Left cardiac atrium (tissue), 4 donors: Measurements from ENCODE around the gene PAN2. TPM values are rescaled to one million over a fixed set of nuclear protein-coding genes. Genes with fewer than 3 reads are reported as not detected.
"Not testable (repeated sequence)": the region's sequence is repeated elsewhere in the genome, so short reads cannot be mapped to it uniquely, and the experiment has no call there.

Experiments
- ATAC-seq, 2 donors: fragments of 200-7000 bp; cut with Tn5 transposase; one replicate each; pipeline ENCODE4 v1.9.1; 2020; ENCODE audit warnings: mild to moderate bottlenecking in 2 of 2, moderate library complexity in 2 of 2
- DNase-seq: peaks from one replicate; pipeline ENCODE4 v3.0.0-alpha.2; 2020
- intact Hi-C, 2 donors: fragments of 100-400 bp; cut with DNase I; formaldehyde crosslinking; loops; one replicate each; pipeline versions ENCODE4 v1.14.1 to v1.15.1; 2022 to 2023
- total RNA-seq, 2 donors: library from RNA; stranded (reverse); fragmentation: NEBNext Ultra II Directional; extraction: Animal tissue kit (Norgen Biotek cat#: 25700); gene quantifications; one replicate each; pipeline ENCODE4 v1.2.1, GENCODE V29; 2021
- donor health status: DM: no; HTN: yes; CAD: no.
- donor health status: DM: no; HTN: yes; CAD: no; lungs with severe emphysema.
- donor health status: DM: yes; HTN: yes; CAD: no.
- donor health status: Dilated cardiomyopathy.

PAN2 gene
- total RNA-seq, 2 donors from 2014 or later, result 38.5 to 39.4 TPM

- ATAC-seq (no peak), DNase-seq (no peak)
- intact Hi-C loops, result no loop called here
These were observed 45.0 kb downstream of the PAN2 start for GRCh38 chr12:56288705-56289387.

DNA sequence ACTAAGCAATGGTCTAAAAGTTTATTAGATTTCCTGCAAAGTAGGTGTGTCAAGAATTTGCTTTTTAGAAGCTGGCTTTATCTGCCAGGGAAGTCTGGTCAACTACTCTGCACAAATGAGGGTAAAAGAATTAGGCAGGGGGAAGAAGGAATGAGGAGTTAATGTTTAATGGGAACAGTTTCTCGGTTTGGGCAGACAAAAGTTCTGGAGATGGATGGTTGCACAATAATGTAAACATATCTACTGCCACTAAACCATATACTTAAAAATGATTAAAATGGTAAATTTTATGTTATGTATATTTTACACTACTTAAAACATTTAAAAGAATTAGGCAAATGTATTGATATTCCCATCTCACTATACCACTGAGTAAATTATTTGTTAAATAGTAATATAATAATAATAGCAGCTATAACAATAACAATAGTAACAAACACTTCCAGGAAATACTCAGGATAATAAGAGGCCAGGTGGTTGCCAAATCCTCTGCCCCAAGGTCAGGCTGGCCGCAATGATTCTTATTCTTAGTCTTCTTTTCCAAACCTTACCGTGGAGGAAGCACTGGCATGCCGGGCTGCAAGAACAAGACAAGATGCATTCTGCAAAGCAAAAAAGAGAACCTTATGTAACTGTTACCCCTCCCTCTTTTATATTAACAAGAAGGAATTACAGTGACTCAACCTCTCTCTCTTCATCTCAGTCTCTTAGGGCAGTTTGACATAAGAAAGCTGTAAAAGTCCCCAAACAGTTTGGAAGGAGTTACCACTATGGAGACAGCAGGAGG is 47.6 kb downstream of the PAN2 start:
- no peak for DNase-seq
- intact Hi-C loops, result no loop called here
- no peak for ATAC-seq

- intact Hi-C loops, ATAC-seq, DNase-seq: not testable (repeated sequence)
These were observed 49.5 kb downstream of the PAN2 start for GRCh38 chr12:56284263-56284662.

DNA sequence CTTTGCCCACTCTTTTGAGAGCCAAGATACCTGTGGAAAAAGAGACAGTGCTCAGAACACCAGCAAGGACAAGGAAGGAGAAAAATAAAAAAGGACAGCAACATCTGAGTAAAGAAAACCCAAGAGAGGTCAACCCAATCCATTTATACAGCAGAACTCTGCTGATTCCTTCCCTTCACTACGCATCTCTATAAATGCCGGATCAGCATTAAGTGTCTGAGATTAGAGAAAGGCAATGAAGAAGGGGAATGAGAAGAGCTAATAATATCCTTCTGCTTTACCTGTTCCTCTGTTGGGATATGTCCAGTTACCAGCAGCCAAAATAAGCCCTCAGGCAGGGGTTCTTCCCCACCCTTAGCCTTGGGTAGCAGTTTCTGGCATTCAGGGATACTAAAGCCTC is 51.2 kb downstream of the PAN2 start:
- intact Hi-C loops, result no loop called here
- no peak for ATAC-seq
- no peak for DNase-seq

DNA sequence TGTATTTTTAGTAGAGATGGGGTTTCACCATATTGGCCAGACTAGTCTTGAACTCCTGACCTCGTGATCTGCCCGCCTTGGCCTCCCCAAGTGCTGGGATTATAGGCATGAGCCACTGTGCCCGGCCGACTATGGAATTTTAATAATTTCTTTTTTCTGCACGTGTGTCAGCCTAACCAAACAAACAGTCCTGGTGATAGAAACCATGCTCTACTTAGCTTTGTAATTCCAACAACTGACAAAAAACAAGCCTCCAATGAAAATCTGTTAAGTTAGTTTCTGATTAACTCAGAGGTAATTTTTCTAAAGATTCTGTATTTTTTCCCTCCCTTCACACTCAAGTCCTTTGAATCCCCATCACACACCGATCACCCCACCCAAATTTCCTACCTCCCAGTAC is 51.8 kb downstream of the PAN2 start:
- ATAC-seq (no peak), DNase-seq (no peak)
- intact Hi-C loops, result no loop called here

- intact Hi-C loops, result no loop called here
- DNase-seq, result no peak
- ATAC-seq, result no peak
These were observed 53.0 kb downstream of the PAN2 start for GRCh38 chr12:56280849-56281248.

DNA sequence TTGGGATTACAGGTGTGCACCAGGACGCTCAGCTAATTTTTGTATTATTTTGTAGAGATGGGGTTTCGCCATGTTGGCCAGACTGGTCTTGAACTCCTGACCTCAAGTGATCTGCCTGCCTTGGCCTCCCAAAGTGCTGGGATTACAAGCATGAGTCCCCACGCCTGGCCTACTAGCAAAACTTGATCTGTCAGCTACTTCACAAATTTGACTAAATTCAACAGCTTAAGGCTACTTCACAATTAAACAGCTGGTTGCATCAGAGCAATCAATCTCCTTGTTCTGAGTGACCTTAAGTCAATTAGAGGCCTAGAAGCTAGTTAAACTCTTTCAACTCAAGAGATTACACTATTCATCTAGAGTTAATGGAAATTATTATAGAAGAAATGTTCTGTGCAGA is 54.9 kb downstream of the PAN2 start:
- intact Hi-C loops, result no loop called here
- no peak for DNase-seq

GRCh38 chr12:56274299-56274698 is 59.5 kb downstream of the PAN2 start:
- DNase-seq (no peak), ATAC-seq (no peak)
- intact Hi-C loops, result no loop called here

More for the DNA sequence above, 54.9 kb downstream of the PAN2 start:
- ATAC-seq, result no peak

GRCh38 chr12:56272468-56272867 is 61.3 kb downstream of the PAN2 start:
- intact Hi-C loops, ATAC-seq, DNase-seq: not testable (repeated sequence)

- no peak for DNase-seq
- intact Hi-C loops, result no loop called here
- ATAC-seq, result peak; percentile 11 to 14
These were observed 62.8 kb downstream of the PAN2 start for GRCh38 chr12:56271031-56271430.

DNA sequence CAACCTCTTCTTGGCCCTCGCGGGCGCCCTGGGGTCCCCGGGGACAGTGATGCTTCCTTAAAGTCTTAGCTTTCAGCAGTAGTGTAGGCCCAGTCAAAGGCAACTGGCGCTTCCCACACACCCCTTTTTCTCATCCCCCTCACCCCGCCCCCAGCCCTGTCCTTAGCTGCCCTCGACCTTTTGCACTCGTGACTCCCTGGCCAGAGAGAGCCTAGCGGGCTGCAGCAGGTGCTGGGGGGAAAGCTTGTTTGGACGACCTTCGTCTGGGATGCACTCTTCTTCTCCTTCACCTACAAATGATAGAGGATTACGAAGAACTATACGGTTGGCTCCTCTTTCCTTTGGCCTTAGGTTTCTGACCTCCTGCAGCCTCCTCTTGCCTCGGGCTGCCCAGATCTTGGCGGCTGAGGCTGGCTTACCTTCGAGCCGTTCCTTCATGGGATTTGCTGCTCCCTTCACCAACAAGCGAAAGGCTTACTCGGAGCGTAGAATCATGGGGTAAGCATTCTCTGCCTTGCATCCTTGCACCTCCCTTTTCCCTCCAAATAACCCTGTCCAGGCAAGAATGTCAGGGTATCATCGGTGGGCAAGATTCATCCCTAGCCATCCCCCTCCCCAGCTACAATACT is 66.2 kb downstream of the PAN2 start:
- ATAC-seq (peak; percentile 19 to 25), DNase-seq (no peak)
- intact Hi-C loops, result no loop called here

GRCh38 chr12:56266693-56267442 is 66.9 kb downstream of the PAN2 start, which contains the start of gene COQ10A:
COQ10A (plus strand) TSS chr12:56266942; CDS start chr12:56267119, 177 bp downstream.
- DNase-seq (peak; percentile 92), ATAC-seq (peak; percentile 96 to 97)
- intact Hi-C loops, result no loop called here

Other genes starting within 250 kb of the PAN2 start
- gene PA2G4, start 229.4 kb downstream of the PAN2 start, total RNA-seq, result 10 to 100 TPM; 60.4 to 83.9 TPM
- 1,000 to 10,000 TPM; 2,192 to 2,337 TPM for gene RPL41, start 217.4 kb downstream of the PAN2 start, total RNA-seq
- gene ZC3H10, start 215.7 kb downstream of the PAN2 start, total RNA-seq, result 1 to 10 TPM; 6.6 to 7.6 TPM
- gene ESYT1, start 205.7 kb downstream of the PAN2 start, total RNA-seq, result 10 to 100 TPM; 54.1 to 63.9 TPM
- 10 to 100 TPM; 40.5 to 42.5 TPM for gene MYL6B, start 181.4 kb downstream of the PAN2 start, total RNA-seq
- 1,000 to 10,000 TPM; 1,071 to 1,319 TPM for gene MYL6, start 175.6 kb downstream of the PAN2 start, total RNA-seq
- 10 to 100 TPM; 65.2 to 68.5 TPM for gene SMARCC2, start 144.5 kb downstream of the PAN2 start, total RNA-seq
- gene RNF41, start 112.1 kb downstream of the PAN2 start, total RNA-seq, result 10 to 100 TPM; 42.8 to 49.4 TPM
- 10 to 100 TPM; 19.4 to 21.7 TPM for gene NABP2, start 109.7 kb downstream of the PAN2 start, total RNA-seq
- not detected for gene SLC39A5, start 103.9 kb downstream of the PAN2 start, total RNA-seq
- gene ANKRD52, start 75.6 kb downstream of the PAN2 start, total RNA-seq, result 10 to 100 TPM; 20.3 to 24.1 TPM
- gene COQ10A, start 67.1 kb downstream of the PAN2 start, total RNA-seq, result 10 to 100 TPM; 76.2 to 98.3 TPM
- 100 to 1,000 TPM; 526 to 581 TPM for gene CS, start 33.7 kb downstream of the PAN2 start, total RNA-seq
- 10 to 100 TPM; 54.1 to 60.7 TPM for gene CNPY2, start 18.0 kb downstream of the PAN2 start, total RNA-seq
- gene IL23A, start 4.9 kb upstream of the PAN2 start, total RNA-seq, result not detected
- 10 to 100 TPM; 52.2 to 68.1 TPM for gene STAT2, start 26.1 kb upstream of the PAN2 start, total RNA-seq
- gene APOF, start 28.9 kb upstream of the PAN2 start, total RNA-seq, result not detected
- gene TIMELESS, start 115.4 kb upstream of the PAN2 start, total RNA-seq, result 1 to 10 TPM; 3.3 to 4.0 TPM
- gene MIP, start 120.7 kb upstream of the PAN2 start, total RNA-seq, result under 1 TPM in 1 of 2 donors, not detected in 1; 0.50 TPM
- gene SPRYD4, start 134.6 kb upstream of the PAN2 start, total RNA-seq, result 1 to 10 TPM; 2.3 to 3.2 TPM
- gene GLS2, start 154.2 kb upstream of the PAN2 start, total RNA-seq, result under 1 TPM; 0.35 to 0.42 TPM
- 10 to 100 TPM; 32.6 to 40.7 TPM for gene RBMS2, start 187.8 kb upstream of the PAN2 start, total RNA-seq